WTC11 (cell line): ENCODE data around the gene PTPRF. TPM values are rescaled to one million over a fixed set of nuclear protein-coding genes. Genes with fewer than 3 reads are reported as not detected.

Experiments
- ATAC-seq: fragments of 200-7000 bp; cut with Tn5 transposase; 2 replicates; pipeline ENCODE4 v1.10.0; 2021; ENCODE audit warnings: mild to moderate bottlenecking, moderate library complexity
- CTCF ChIA-PET: fragments of 300-600 bp; sonication (Branson Sonifier 250); formaldehyde crosslinking; loops from one replicate; lab custom pipeline; 2021; ENCODE audit warnings: antibody characterized with exemption; lab: Charles Lee
- POLR2A ChIA-PET: fragments of 350-600 bp; sonication (Branson Sonifier 250); formaldehyde crosslinking; loops from one replicate; lab custom pipeline; 2021; ENCODE audit warnings: antibody characterized with exemption; lab: Charles Lee
- DNase-seq: peaks from one replicate; pipeline ENCODE4 v3.0.0; 2021; ENCODE audit warnings: low spot score
- H3K27ac Mint-ChIP-seq: 2 replicates; pipeline ENCODE4 v1.8.0; 2021; ENCODE audit warnings: mixed read lengths
- H3K27me3 Mint-ChIP-seq: 2 replicates; pipeline ENCODE4 v1.8.0; 2021; ENCODE audit warnings: low read depth, mild to moderate bottlenecking, moderate library complexity, mixed read lengths
- H3K36me3 Mint-ChIP-seq: 2 replicates; pipeline ENCODE4 v1.8.0; 2021; ENCODE audit warnings: mixed read lengths
- H3K4me1 Mint-ChIP-seq: 2 replicates; pipeline ENCODE4 v1.8.0; 2022; ENCODE audit warnings: mixed read lengths
- H3K4me3 Mint-ChIP-seq: 2 replicates; pipeline ENCODE4 v1.8.0; 2021; ENCODE audit warnings: mild to moderate bottlenecking, moderate library complexity, mixed read lengths
- H3K9me3 Mint-ChIP-seq: 2 replicates; pipeline ENCODE4 v1.8.0; 2021; ENCODE audit warnings: mixed read lengths
- ATF1 ChIP-seq: sonication (generic); formaldehyde crosslinking; IDR thresholded peaks from 2 replicates; pipeline ENCODE4 v1.8.1; 2023; ENCODE audit warnings: mild to moderate bottlenecking, moderate library complexity, missing genetic modification reagents
- ATF2 ChIP-seq: sonication (generic); formaldehyde crosslinking; IDR thresholded peaks from 2 replicates; pipeline ENCODE4 v1.8.1; 2022; ENCODE audit warnings: low read depth, missing genetic modification reagents, borderline replicate concordance
- ATF3 ChIP-seq: sonication (generic); formaldehyde crosslinking; conservative IDR thresholded peaks from 2 replicates; pipeline ENCODE4 v1.8.1; 2022; ENCODE audit warnings: mild to moderate bottlenecking, missing genetic modification reagents
- CREB1 ChIP-seq: sonication (generic); formaldehyde crosslinking; IDR thresholded peaks from 2 replicates; pipeline ENCODE4 v1.8.0; 2023; ENCODE audit warnings: mild to moderate bottlenecking, missing genetic modification reagents
- CTCF ChIP-seq: fragments of 200-600 bp; IDR thresholded peaks from 2 replicates; pipeline ENCODE4 v1.8.0; 2022; ENCODE audit warnings: antibody characterized with exemption
- ETV6 ChIP-seq: sonication (generic); formaldehyde crosslinking; IDR thresholded peaks from 2 replicates; pipeline ENCODE4 v1.8.1; 2022; ENCODE audit warnings: mild to moderate bottlenecking, missing genetic modification reagents
- FOXP4 ChIP-seq: sonication (generic); formaldehyde crosslinking; IDR thresholded peaks from 2 replicates; pipeline ENCODE4 v1.8.0; 2022; ENCODE audit warnings: mild to moderate bottlenecking, missing genetic modification reagents
- GABPB1 ChIP-seq: sonication (generic); formaldehyde crosslinking; IDR thresholded peaks from 2 replicates; pipeline ENCODE4 v1.8.1; 2023; ENCODE audit warnings: mild to moderate bottlenecking, missing genetic modification reagents
- GRHL2 ChIP-seq: fragments of 250-450 bp; sonication (Bioruptor Pico); IDR thresholded peaks from 2 replicates; pipeline ENCODE4 v1.8.0; 2022; ENCODE audit warnings: mild to moderate bottlenecking, moderate library complexity; ENCODE audit not compliant: insufficient replicate concordance, severe bottlenecking
- KAT7 ChIP-seq: sonication (generic); formaldehyde crosslinking; IDR thresholded peaks from 2 replicates; pipeline ENCODE4 v1.8.1; 2023; ENCODE audit warnings: missing genetic modification reagents, mild to moderate bottlenecking, borderline replicate concordance
- MXD4 ChIP-seq: fragments of 250-450 bp; sonication (Bioruptor Pico); IDR thresholded peaks from 2 replicates; pipeline ENCODE4 v1.8.0; 2021; ENCODE audit warnings: mild to moderate bottlenecking, moderate library complexity, borderline replicate concordance
- MYBL2 ChIP-seq: sonication (generic); formaldehyde crosslinking; IDR thresholded peaks from 2 replicates; pipeline ENCODE4 v1.8.1; 2023; ENCODE audit warnings: mild to moderate bottlenecking, moderate library complexity, missing genetic modification reagents
- NR1H2 ChIP-seq: sonication (generic); formaldehyde crosslinking; IDR thresholded peaks from 2 replicates; pipeline ENCODE4 v1.9.0; 2021; ENCODE audit warnings: mild to moderate bottlenecking, moderate library complexity, missing genetic modification reagents
- TEAD1 ChIP-seq: sonication (generic); formaldehyde crosslinking; IDR thresholded peaks from 2 replicates; pipeline ENCODE4 v1.8.0; 2022; ENCODE audit warnings: mild to moderate bottlenecking, missing genetic modification reagents
- TEAD4 ChIP-seq: sonication (generic); formaldehyde crosslinking; IDR thresholded peaks from 2 replicates; pipeline ENCODE4 v1.8.0; 2022; ENCODE audit warnings: mild to moderate bottlenecking, missing genetic modification reagents
- ZNF138 ChIP-seq: sonication (generic); formaldehyde crosslinking; conservative IDR thresholded peaks from 2 replicates; pipeline ENCODE4 v1.8.1; 2022; ENCODE audit warnings: mild to moderate bottlenecking, moderate library complexity, missing genetic modification reagents
- ZNF219 ChIP-seq: sonication (generic); formaldehyde crosslinking; IDR thresholded peaks from 2 replicates; pipeline ENCODE4 v1.8.0; 2023; ENCODE audit warnings: missing genetic modification reagents, mild to moderate bottlenecking, borderline replicate concordance
- total RNA-seq: library from RNA; stranded (reverse); gene quantifications from 3 replicates; pipeline ENCODE4 v1.2.3, GENCODE V29; 2021
- TF ChIP-seq, protein P1 (sequence below): sonication (generic); formaldehyde crosslinking; IDR thresholded peaks from 2 replicates; pipeline ENCODE4 v1.8.0; 2022; ENCODE audit warnings: mild to moderate bottlenecking, missing genetic modification reagents
- TF ChIP-seq, protein P2 (sequence below): sonication (generic); formaldehyde crosslinking; IDR thresholded peaks from 2 replicates; pipeline ENCODE4 v1.8.1; 2023; ENCODE audit warnings: mild to moderate bottlenecking, missing genetic modification reagents
- TF ChIP-seq, protein P3 (sequence below): fragments of 250-450 bp; sonication (Bioruptor Pico); IDR thresholded peaks from 2 replicates; pipeline ENCODE4 v1.9.0; 2021; ENCODE audit warnings: mild to moderate bottlenecking
- TF ChIP-seq, protein P4 (sequence below): sonication (generic); formaldehyde crosslinking; IDR thresholded peaks from 2 replicates; pipeline ENCODE4 v1.8.0; 2023; ENCODE audit warnings: missing genetic modification reagents

Gene PTPRF
- total RNA-seq, 1 experiment from 2014 or later, result 248 TPM

DNA sequence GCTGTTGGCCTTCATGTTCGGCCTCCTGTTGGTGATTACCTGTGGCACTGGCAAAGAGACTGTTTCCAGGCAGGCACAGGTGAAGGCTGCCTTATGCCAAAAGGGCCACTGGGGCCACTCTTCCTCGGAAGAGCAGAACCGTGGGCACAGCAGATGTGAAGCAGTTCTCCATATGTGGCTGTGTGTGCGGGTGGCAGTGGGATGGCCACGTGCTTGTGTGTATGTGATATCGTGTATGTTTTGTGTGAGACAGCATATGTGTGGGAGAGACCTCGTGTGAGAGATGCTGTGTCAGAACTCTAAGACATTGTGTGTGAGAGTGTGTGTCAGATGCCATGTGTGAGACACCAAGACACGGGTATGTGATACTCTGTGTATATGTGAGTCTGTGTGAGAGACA is 65.9 kb downstream of the PTPRF start (continued):
- TF ChIP-seq, protein P1, sequence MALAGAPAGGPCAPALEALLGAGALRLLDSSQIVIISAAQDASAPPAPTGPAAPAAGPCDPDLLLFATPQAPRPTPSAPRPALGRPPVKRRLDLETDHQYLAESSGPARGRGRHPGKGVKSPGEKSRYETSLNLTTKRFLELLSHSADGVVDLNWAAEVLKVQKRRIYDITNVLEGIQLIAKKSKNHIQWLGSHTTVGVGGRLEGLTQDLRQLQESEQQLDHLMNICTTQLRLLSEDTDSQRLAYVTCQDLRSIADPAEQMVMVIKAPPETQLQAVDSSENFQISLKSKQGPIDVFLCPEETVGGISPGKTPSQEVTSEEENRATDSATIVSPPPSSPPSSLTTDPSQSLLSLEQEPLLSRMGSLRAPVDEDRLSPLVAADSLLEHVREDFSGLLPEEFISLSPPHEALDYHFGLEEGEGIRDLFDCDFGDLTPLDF (CRISPR knock-in tag), result no peak

DNA sequence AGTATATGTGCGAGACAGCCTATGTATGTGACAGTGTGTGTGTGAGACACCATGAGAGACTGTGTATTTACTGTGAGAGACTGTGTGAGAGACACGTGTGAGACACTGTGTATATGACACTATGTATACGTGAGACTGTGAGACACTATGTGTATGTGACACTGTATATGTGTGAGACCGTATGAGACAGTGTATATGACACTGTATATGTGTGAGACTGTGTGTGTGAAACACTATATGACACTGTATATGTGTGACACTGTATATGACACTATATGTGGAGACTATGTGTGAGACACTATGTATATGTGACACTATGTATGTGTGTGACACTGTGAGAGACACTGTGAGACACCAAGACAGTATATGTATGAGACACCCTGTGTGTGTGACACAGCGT is 66.3 kb downstream of the PTPRF start:
- ATAC-seq (no peak), DNase-seq (no peak)
- Mint-ChIP-seq H3K27me3 (no peaks in the 10 kb centered on the region), H3K4me1 (no peaks in the 10 kb centered on the region), H3K27ac (no peak overlapping the region), H3K36me3 (peaks cover 22% of the 10 kb centered on the region), H3K4me3 (no peak overlapping the region), H3K9me3 (no peaks in the 10 kb centered on the region)
- CTCF ChIA-PET, result no interaction called here
- POLR2A ChIA-PET, result no interaction called here
- no peak for TF ChIP-seq ZNF138 (CRISPR knock-in tag)
- no peak for TF ChIP-seq ATF2 (CRISPR knock-in tag)
- TF ChIP-seq TEAD4 (CRISPR knock-in tag), result no peak
- TF ChIP-seq GRHL2 (CRISPR knock-in tag), result no peak

DNA sequence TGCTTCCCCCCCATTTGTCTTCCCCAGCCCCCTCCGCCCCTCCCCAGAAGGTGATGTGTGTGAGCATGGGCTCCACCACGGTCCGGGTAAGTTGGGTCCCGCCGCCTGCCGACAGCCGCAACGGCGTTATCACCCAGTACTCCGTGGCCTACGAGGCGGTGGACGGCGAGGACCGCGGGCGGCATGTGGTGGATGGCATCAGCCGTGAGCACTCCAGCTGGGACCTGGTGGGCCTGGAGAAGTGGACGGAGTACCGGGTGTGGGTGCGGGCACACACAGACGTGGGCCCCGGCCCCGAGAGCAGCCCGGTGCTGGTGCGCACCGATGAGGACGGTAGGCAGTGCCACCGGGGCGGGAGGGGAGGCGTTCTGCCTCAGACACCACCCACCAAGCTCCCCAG is 67.0 kb downstream of the PTPRF start:
- H3K9me3 Mint-ChIP-seq, result no peaks in the 10 kb centered on the region
- POLR2A ChIA-PET, result no interaction called here
- no peaks in the 10 kb centered on the region for H3K27me3 Mint-ChIP-seq
- peaks cover 18% of the 10 kb centered on the region for H3K36me3 Mint-ChIP-seq
- no peak for ATAC-seq
- H3K4me1 Mint-ChIP-seq, result no peaks in the 10 kb centered on the region
- CTCF ChIA-PET, result no interaction called here
- DNase-seq, result no peak
- H3K4me3 Mint-ChIP-seq, result no peak overlapping the region
- no peak overlapping the region for H3K27ac Mint-ChIP-seq
- TF ChIP-seq TEAD1 (CRISPR knock-in tag), result no peak
- TF ChIP-seq MYBL2, result no peak
- no peak for TF ChIP-seq ETV6
- TF ChIP-seq ATF3 (CRISPR knock-in tag), result no peak
- TF ChIP-seq, protein P2, sequence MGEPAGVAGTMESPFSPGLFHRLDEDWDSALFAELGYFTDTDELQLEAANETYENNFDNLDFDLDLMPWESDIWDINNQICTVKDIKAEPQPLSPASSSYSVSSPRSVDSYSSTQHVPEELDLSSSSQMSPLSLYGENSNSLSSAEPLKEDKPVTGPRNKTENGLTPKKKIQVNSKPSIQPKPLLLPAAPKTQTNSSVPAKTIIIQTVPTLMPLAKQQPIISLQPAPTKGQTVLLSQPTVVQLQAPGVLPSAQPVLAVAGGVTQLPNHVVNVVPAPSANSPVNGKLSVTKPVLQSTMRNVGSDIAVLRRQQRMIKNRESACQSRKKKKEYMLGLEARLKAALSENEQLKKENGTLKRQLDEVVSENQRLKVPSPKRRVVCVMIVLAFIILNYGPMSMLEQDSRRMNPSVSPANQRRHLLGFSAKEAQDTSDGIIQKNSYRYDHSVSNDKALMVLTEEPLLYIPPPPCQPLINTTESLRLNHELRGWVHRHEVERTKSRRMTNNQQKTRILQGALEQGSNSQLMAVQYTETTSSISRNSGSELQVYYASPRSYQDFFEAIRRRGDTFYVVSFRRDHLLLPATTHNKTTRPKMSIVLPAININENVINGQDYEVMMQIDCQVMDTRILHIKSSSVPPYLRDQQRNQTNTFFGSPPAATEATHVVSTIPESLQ (CRISPR knock-in tag), result no peak
- no peak for TF ChIP-seq CTCF
- TF ChIP-seq, protein P3, sequence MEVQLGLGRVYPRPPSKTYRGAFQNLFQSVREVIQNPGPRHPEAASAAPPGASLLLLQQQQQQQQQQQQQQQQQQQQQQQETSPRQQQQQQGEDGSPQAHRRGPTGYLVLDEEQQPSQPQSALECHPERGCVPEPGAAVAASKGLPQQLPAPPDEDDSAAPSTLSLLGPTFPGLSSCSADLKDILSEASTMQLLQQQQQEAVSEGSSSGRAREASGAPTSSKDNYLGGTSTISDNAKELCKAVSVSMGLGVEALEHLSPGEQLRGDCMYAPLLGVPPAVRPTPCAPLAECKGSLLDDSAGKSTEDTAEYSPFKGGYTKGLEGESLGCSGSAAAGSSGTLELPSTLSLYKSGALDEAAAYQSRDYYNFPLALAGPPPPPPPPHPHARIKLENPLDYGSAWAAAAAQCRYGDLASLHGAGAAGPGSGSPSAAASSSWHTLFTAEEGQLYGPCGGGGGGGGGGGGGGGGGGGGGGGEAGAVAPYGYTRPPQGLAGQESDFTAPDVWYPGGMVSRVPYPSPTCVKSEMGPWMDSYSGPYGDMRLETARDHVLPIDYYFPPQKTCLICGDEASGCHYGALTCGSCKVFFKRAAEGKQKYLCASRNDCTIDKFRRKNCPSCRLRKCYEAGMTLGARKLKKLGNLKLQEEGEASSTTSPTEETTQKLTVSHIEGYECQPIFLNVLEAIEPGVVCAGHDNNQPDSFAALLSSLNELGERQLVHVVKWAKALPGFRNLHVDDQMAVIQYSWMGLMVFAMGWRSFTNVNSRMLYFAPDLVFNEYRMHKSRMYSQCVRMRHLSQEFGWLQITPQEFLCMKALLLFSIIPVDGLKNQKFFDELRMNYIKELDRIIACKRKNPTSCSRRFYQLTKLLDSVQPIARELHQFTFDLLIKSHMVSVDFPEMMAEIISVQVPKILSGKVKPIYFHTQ (CRISPR knock-in tag), result no peak
- TF ChIP-seq ATF1 (CRISPR knock-in tag), result no peak
- no peak for TF ChIP-seq FOXP4
- TF ChIP-seq CREB1 (CRISPR knock-in tag), result no peak
- TF ChIP-seq GABPB1 (CRISPR knock-in tag), result no peak
- no peak for TF ChIP-seq KAT7 (CRISPR knock-in tag)
- TF ChIP-seq, protein P4, sequence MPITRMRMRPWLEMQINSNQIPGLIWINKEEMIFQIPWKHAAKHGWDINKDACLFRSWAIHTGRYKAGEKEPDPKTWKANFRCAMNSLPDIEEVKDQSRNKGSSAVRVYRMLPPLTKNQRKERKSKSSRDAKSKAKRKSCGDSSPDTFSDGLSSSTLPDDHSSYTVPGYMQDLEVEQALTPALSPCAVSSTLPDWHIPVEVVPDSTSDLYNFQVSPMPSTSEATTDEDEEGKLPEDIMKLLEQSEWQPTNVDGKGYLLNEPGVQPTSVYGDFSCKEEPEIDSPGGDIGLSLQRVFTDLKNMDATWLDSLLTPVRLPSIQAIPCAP (CRISPR knock-in tag), result no peak
- TF ChIP-seq MXD4 (CRISPR knock-in tag), result no peak
- no peak for TF ChIP-seq ZNF219
- TF ChIP-seq NR1H2 (CRISPR knock-in tag), result no peak
